Stimulated activated CD8-positive, alpha-beta memory T cell treated with anti-CD3 and anti-CD28 coated beads, Interleukin-2, amount 100 ng/mL, for 48 hours (primary cell): ENCODE measurements around the gene HAGH.

Source experiments
- DNase-seq, 2 donors: peaks; one replicate each; pipeline ENCODE4 v3.0.0-alpha.2; 2020; ENCODE audit warnings: low read depth in 2 of 2

HAGH gene

GRCh38 chr16:1787056-1787321, 39.6 kb downstream of the HAGH start:
- no peak for DNase-seq

- no peak for DNase-seq
Measured at GRCh38 chr16:1786242-1787055, 40.2 kb downstream of the HAGH start.

- DNase-seq = no peak
Measured at GRCh38 chr16:1785846-1786170, 40.8 kb downstream of the HAGH start.

GRCh38 chr16:1784977-1785845, 41.4 kb downstream of the HAGH start:
- no peak for DNase-seq

GRCh38 chr16:1782408-1783264, 44.0 kb downstream of the HAGH start, which contains the start of the genes NUBP2 and SPSB3:
Gene NUBP2 (plus strand): TSS chr16:1782960. CDS start chr16:1783021, 61 bp downstream.
Gene SPSB3 (minus strand): TSS chr16:1782571. CDS start chr16:1781483, 1,088 bp downstream.
- DNase-seq = peak; percentile 95 to 98

- DNase-seq = peak in 1 of 2 donors; percentile 28
Measured at GRCh38 chr16:1781758-1782407, 44.7 kb downstream of the HAGH start.

GRCh38 chr16:1781254-1781653, 45.4 kb downstream of the HAGH start:
- DNase-seq = no peak

- no peak for DNase-seq
Measured at GRCh38 chr16:1780677-1781072, 46.0 kb downstream of the HAGH start.

GRCh38 chr16:1779741-1780676, 46.6 kb downstream of the HAGH start:
- no peak for DNase-seq

GRCh38 chr16:1779234-1779701, 47.4 kb downstream of the HAGH start:
- DNase-seq = no peak

GRCh38 chr16:1778200-1779179, 48.1 kb downstream of the HAGH start:
- no peak for DNase-seq

- no peak for DNase-seq
Measured at GRCh38 chr16:1777375-1778199, 49.0 kb downstream of the HAGH start.

GRCh38 chr16:1776991-1777374, 49.6 kb downstream of the HAGH start:
- no peak for DNase-seq

- DNase-seq = no peak
Measured at GRCh38 chr16:1776672-1776955, 50.0 kb downstream of the HAGH start.

GRCh38 chr16:1775846-1776671, 50.6 kb downstream of the HAGH start:
- no peak for DNase-seq

GRCh38 chr16:1775006-1775845, 51.4 kb downstream of the HAGH start:
- DNase-seq = no peak

- DNase-seq = no peak
Measured at GRCh38 chr16:1774448-1774780, 52.2 kb downstream of the HAGH start.
